ENCODE measurements around the gene CHID1. TPM values are rescaled to one million over a fixed set of nuclear protein-coding genes. Genes with fewer than 3 reads are reported as not detected.

CHID1 gene
- total and polyA plus RNA-seq, 9 of the 15 experiments (the other 6 are each of a cell fraction or from before 2014, with no cell fraction given) = 15.1 to 108 (median 39.8) TPM

GRCh38 chr11:827146-827896 is 83.3 kb downstream of the CHID1 start (continued):
- TF ChIP-seq SMARCE1 (IDR thresholded peaks at IDR 0.05) (peak; percentile 38; the same call in 1 of the 2 replicates), FOXM1 (IDR thresholded peaks at IDR 0.05; ENCODE audit: low read depth) (no peak), FOXM1 (CRISPR knock-in tag; IDR thresholded peaks at IDR 0.05; ENCODE audit: low read depth) (peak; percentile 83; the same call in 1 of the 2 replicates), KLF6 (CRISPR knock-in tag; IDR thresholded peaks at IDR 0.05; ENCODE audit: borderline replicate concordance) (0 out of 2 replicates have a peak, but pooled peaks have one; percentile 26), VEZF1 (CRISPR knock-in tag; IDR thresholded peaks at IDR 0.05) (peak; percentile 76), NONO (IDR thresholded peaks at IDR 0.05; ENCODE audit: low read depth in 2 of 2, low read length in 1 of 2) (peak; percentile 56 to 71; a peak in 1 of 4 replicates), MTA3 (IDR thresholded peaks at IDR 0.05; ENCODE audit: borderline replicate concordance) (no peak; the same call in 1 of the 2 replicates), CHAMP1 (IDR thresholded peaks at IDR 0.05) (no peak), COPS2 (conservative IDR thresholded peaks at IDR 0.05) (no peak), NKRF (IDR thresholded peaks at IDR 0.05; ENCODE audit: borderline replicate concordance) (peak; percentile 92), KLF10 (CRISPR knock-in tag; IDR thresholded peaks at IDR 0.05) (no peak)
- TF ChIP-seq, protein P1, sequence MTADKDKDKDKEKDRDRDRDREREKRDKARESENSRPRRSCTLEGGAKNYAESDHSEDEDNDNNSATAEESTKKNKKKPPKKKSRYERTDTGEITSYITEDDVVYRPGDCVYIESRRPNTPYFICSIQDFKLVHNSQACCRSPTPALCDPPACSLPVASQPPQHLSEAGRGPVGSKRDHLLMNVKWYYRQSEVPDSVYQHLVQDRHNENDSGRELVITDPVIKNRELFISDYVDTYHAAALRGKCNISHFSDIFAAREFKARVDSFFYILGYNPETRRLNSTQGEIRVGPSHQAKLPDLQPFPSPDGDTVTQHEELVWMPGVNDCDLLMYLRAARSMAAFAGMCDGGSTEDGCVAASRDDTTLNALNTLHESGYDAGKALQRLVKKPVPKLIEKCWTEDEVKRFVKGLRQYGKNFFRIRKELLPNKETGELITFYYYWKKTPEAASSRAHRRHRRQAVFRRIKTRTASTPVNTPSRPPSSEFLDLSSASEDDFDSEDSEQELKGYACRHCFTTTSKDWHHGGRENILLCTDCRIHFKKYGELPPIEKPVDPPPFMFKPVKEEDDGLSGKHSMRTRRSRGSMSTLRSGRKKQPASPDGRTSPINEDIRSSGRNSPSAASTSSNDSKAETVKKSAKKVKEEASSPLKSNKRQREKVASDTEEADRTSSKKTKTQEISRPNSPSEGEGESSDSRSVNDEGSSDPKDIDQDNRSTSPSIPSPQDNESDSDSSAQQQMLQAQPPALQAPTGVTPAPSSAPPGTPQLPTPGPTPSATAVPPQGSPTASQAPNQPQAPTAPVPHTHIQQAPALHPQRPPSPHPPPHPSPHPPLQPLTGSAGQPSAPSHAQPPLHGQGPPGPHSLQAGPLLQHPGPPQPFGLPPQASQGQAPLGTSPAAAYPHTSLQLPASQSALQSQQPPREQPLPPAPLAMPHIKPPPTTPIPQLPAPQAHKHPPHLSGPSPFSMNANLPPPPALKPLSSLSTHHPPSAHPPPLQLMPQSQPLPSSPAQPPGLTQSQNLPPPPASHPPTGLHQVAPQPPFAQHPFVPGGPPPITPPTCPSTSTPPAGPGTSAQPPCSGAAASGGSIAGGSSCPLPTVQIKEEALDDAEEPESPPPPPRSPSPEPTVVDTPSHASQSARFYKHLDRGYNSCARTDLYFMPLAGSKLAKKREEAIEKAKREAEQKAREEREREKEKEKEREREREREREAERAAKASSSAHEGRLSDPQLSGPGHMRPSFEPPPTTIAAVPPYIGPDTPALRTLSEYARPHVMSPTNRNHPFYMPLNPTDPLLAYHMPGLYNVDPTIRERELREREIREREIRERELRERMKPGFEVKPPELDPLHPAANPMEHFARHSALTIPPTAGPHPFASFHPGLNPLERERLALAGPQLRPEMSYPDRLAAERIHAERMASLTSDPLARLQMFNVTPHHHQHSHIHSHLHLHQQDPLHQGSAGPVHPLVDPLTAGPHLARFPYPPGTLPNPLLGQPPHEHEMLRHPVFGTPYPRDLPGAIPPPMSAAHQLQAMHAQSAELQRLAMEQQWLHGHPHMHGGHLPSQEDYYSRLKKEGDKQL (CRISPR knock-in tag; IDR thresholded peaks at IDR 0.05; ENCODE audit: borderline replicate concordance) = no peak
- TF ChIP-seq, protein P2, sequence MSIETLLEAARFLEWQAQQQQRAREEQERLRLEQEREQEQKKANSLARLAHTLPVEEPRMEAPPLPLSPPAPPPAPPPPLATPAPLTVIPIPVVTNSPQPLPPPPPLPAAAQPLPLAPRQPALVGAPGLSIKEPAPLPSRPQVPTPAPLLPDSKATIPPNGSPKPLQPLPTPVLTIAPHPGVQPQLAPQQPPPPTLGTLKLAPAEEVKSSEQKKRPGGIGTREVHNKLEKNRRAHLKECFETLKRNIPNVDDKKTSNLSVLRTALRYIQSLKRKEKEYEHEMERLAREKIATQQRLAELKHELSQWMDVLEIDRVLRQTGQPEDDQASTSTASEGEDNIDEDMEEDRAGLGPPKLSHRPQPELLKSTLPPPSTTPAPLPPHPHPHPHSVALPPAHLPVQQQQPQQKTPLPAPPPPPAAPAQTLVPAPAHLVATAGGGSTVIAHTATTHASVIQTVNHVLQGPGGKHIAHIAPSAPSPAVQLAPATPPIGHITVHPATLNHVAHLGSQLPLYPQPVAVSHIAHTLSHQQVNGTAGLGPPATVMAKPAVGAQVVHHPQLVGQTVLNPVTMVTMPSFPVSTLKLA (conservative IDR thresholded peaks at IDR 0.05) = peak; percentile 82 to 91
